HTERT RPE-1 (cell line): ENCODE data around the gene IFIT1.
"Not testable (repeated sequence)": the region's sequence is repeated elsewhere in the genome, so short reads cannot be mapped to it uniquely, and the experiment has no call there.

ENCODE experiments used
- in situ Hi-C: fragments of 300-500 bp; cut with MboI; formaldehyde crosslinking; loops from 4 replicates; pipeline ENCODE4 v1.14.3; 2020; ENCODE audit warnings: low sequenced_read_pairs

Gene IFIT1

DNA sequence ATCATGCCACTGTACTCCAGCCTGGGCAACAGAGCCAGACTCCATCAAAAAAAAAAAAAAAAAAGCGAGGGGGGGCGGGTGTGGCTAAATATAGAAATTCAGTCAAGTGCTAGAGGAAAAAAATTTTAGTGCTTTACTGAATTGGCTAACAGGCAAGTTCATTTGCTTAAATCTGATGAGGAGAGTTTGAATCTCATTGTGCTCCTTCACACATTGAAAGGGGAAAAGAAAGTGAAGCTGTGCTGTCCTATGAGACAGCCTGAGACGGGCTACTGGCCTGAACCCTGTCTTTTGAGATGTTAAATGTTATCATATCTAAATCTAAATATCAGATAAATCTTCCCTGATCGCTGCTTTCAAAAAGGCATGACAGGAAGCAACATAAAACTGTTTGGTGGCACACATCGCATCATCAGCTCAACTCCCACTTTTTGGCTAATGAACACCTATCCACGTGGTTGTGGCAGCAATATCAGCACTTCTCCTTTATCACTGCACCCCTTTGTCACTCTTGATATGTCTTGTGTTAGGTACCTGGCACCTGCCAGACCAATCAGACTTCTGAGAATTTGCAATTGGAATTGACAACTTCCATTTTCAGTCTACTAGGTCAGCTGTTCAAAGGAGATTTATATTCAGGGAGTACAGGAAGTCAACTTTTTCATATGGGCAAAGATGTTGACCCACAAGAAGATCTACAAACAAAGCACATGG lies 28.5 kb upstream of the IFIT1 start:
- in situ Hi-C loops = no loop called here

DNA sequence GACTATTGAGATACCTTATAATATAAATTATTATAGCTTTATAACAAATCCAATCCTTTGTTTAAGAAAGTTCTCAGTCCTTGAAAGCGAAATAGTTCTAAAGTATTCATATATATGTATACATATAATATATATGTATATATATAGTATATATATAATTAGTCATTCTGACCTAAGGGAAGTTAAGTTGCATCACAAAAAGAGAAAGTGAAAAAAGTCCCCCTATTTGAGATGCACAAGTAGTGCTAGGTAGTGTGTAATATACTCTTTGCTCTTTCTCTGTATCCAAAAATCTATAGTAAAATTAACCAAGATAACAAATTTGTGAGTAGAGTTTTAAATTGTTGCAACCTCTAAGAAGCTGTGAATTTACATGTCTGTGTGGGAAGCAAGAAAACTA lies 27.9 kb upstream of the IFIT1 start:
- in situ Hi-C loops = no loop called here

GRCh38 chr10:89367529-89367928 lies 24.9 kb upstream of the IFIT1 start:
- in situ Hi-C loops = no loop called here

- in situ Hi-C loops = no loop called here
Observed at GRCh38 chr10:89368129-89368528, 24.3 kb upstream of the IFIT1 start.

DNA sequence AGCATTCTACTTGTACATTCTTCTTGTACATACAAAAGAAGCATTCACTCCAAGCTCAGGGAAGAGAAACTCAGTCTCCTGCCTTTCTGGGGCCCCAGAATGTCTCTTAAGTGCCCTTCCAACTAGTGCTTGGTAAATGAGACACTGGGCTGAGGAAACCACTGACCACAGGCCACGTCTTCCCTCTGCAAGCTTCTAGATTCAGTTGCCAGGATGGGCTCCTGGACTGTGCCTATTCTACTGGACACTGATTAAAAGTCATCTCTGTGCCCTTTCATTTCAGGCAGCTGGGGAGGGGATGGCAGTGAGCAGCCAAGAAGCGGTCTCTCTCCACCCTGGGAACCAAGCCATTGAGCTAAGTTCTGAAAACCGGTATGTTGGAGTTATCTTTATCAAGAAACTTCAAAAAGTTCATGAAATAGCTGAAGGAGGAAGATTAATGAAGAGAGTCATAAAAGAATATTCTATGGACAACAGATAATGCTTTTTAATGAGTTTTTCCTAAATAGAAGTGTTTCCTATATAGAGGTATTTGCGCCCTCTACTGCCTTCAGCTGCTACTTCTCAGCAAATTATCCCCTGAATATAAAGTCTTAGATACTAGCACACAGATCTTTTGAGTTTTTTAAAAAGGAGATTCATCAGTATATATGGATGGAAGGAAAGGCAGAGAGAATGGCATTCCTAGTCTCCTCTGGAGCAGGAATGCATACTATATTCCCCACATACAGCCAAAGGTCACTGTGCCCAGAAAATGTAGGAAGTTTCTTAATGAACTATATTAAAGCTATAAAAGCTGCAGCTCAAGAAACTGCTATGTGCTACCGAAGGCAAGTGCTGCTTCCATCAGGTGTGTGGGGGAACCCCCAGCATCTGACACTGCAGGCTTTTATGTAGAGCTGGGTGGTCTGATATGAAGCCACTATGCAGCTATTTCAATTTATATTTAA lies 23.0 kb upstream of the IFIT1 start:
- in situ Hi-C loops = no loop called here

GRCh38 chr10:89371079-89371478 lies 21.3 kb upstream of the IFIT1 start:
- in situ Hi-C loops = no loop called here

- in situ Hi-C loops = no loop called here
Observed at GRCh38 chr10:89371987-89372386, 20.4 kb upstream of the IFIT1 start.

DNA sequence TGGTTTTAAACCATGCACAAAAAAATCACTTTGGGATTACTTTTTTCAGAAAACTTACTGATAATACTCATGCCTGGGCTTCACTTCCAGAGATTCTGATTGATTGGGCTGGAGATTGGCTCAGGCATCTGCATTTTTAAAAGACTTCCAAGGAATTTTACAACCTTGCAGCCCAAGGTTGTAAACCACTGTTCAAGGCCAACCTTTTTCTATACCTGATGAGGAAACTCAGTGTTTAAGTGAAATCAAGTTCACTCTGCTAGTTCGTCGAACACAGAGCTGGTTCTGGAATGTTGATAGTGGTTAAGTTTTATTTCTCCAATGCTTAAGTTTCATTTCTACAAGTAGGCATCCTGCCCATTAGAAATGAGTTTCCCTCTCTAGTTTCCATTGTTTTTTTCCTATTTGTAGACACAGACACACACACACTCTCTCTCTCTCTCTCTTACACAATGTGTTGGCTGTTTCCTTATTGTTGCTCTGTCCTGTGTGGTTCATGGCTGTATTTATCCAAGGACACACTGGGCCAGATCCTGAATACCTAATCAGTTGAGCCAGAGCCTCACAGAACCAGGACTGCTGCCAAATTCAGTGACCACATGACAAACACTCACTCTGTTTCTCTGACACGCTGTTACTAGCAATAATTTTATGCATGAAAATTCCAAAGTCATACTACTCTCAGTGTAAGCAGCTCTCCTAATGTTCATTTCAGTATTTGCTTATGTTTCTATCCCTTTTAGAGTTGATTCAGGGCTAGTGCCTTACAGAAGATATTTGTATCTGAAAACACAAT lies 18.3 kb upstream of the IFIT1 start:
- in situ Hi-C loops = no loop called here

- in situ Hi-C loops = no loop called here
Observed at GRCh38 chr10:89374713-89375141, 17.7 kb upstream of the IFIT1 start.

- in situ Hi-C loops = no loop called here
Observed at GRCh38 chr10:89377705-89378637, 14.5 kb upstream of the IFIT1 start, which contains the start of gene IFIT1B. Gene IFIT1B (plus strand): TSS chr10:89378056. CDS start chr10:89378136, 80 bp downstream.

GRCh38 chr10:89379103-89379502 lies 13.3 kb upstream of the IFIT1 start:
- in situ Hi-C loops = no loop called here

DNA sequence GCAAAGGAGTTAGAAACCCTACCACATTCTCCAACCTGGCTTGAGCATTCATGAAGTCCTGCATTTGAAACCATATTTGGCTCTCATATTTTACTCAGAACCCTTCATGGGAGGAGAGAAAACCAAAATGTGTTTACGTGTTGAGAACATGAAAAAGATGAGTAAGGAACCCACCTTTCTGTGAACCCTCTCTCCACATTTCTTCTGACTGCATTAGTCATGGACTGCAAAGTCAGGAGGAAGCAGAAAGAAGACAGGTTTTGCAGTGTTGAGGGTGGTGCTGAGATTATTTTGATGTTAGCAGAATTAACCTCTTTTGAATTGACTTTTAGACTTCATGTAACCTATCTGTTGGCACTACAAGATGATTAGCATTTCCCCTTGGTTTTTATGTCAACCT lies 9.7 kb upstream of the IFIT1 start:
- in situ Hi-C loops = no loop called here

DNA sequence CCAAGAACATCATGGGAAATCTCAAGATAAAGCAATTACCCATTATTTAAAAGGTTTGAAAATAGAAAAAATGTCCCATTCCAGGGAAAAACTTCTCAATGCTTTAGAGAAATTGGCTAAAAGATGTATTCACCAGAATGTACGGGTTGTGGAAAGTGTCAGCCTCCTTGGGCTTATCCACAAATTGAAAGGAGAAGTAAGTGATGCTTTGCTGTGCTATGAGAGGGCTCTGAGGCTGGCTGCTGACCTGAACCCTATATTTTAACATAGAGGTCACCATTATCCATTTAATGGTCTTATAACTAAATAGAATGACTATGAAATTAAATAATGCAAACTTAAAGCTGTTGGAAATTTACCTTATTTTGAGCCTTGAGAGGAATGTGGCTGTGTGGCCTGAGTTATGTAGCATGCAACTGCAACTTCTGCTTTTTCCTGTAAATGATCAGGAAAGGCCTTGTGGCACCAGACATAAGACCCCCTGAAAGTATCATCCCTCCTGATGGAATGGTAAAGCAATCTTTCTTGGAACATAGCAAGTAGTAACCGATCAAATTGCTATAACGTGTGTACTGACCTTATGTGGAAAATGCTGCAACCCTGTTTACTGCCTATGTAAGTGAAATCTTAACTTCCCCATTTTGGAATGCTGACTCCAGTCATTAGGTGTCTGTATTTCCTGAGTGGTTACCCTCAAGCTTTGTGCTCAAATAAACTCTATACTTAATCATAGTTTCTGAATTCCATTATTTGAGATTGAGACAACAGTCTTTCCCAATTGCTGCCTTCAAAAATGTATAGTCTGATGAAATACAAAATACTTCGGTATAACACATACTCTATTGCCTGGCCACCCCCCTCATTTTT lies 7.7 kb upstream of the IFIT1 start:
- in situ Hi-C loops = no loop called here

DNA sequence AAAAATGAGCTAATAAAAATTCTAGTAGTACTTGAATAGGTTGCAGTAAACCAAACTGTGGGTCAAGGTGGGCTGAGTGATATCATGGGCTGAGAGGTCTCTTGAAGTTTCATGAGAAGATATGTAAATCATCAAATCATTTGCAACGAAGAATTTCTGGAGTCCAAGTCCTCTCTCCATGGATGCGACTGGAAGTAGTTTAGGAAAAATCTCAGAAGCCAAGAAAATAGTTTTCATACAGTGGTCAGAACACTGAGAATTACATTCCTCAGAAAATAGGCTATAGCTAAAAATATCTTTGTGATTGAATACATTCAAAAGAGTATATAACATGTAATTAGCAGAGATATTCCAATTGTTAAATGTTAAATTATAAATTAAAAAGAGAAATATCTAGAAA lies 3.6 kb upstream of the IFIT1 start:
- in situ Hi-C loops = no loop called here

DNA sequence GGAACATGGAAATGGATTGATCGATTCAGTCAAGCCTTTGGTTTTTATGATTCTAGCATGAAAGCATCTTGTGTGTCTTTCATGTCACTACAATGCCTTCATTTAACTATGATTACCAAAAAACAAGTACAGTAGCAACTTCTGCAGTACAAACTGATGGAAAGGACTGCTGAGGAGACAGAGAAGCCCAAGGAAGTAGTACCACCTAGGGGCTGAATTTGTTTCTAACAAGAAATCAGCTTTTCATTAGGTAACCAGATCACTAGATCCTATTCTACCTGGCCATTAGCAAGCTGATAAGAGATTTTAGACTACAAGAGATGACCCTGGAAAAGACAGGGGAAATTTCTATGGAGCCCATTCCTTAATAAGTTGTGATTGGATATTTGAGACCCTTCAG lies 3.2 kb upstream of the IFIT1 start:
- in situ Hi-C loops = no loop called here

- in situ Hi-C loops = no loop called here
Observed at GRCh38 chr10:89390476-89391225, 1.8 kb upstream of the IFIT1 start.

DNA sequence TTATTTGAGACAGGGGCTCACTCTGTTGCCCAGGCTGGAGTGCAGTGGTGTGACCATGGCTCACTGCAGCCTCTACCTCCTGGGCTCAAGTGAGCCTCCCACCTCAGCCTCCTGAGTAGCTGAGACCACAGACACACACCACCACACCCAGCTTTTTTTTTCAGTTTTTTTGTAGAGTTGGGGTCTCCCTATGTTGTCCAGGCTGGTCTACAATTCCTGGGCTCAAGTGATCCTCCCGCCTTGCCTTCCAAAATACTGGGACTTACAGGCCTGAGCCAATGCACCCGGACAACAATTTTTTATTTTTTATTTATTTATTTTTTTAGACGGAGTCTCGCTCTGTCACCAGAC lies 1.2 kb upstream of the IFIT1 start:
- in situ Hi-C loops = not testable (repeated sequence)

DNA sequence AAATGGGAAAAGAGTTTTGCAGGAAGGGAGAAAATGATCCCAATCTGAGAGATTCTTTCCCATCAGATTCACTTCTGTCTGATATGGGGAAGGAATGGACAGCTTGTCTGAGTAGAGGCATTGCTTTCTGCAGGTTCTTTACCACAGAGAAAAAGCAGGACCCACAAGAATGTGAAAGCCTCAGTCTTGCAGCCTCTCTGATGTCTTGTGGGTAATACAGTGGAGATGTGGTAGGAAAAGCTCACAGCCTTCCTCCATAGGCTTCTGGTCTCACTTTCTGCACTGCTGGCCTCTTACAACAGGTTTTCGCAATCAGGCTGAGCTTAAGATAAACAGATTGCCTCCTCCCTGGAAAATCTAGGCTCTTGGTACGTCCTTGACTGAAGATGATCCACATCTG lies 551 bp downstream of the IFIT1 start:
- in situ Hi-C loops = no loop called here

- in situ Hi-C loops = no loop called here
Observed at GRCh38 chr10:89393898-89394297, 1.5 kb downstream of the IFIT1 start.
